Fibroblast of lung (primary cell): ENCODE data around the gene RRP12. TPM values are rescaled to one million over a fixed set of nuclear protein-coding genes. Genes with fewer than 3 reads are reported as not detected.

ENCODE experiments used
- DNase-seq, 2 donors: peaks; one replicate each; pipeline versions ENCODE4 v3.0.0 to v3.0.0-alpha.2; 2010; ENCODE audit warnings: low read depth in 2 of 2
- H2AFZ ChIP-seq: 2 replicates; pipeline ENCODE4 v1.5.1; 2012; ENCODE audit warnings: low read length, control low read depth, inconsistent platforms
- H3K27ac ChIP-seq: 2 replicates; pipeline ENCODE4 v1.5.1; 2011; ENCODE audit warnings: low read length, control low read depth; ENCODE audit not compliant: insufficient read depth
- H3K27me3 ChIP-seq: 2 replicates; pipeline ENCODE4 v1.5.1; 2011; ENCODE audit warnings: mild to moderate bottlenecking, low read length; ENCODE audit not compliant: control insufficient read depth, insufficient read depth
- H3K36me3 ChIP-seq: 2 replicates; pipeline ENCODE4 v1.5.1; 2011; ENCODE audit warnings: low read length; ENCODE audit not compliant: control insufficient read depth, insufficient read depth
- H3K4me1 ChIP-seq: 2 replicates; pipeline ENCODE4 v1.5.1; 2011; ENCODE audit warnings: low read length; ENCODE audit not compliant: control insufficient read depth, insufficient read depth; ENCODE audit errors: extremely low read depth
- H3K4me2 ChIP-seq: 2 replicates; pipeline ENCODE4 v1.5.1; 2011; ENCODE audit warnings: low read length, control low read depth; ENCODE audit not compliant: insufficient read depth; ENCODE audit errors: extremely low read depth
- H3K4me3 ChIP-seq, 4 experiments: fragments of 200-600 bp in 1 of 4; sonication (generic) in 1 of 4; replicated peaks in 1 of 4; 2 replicates each; pipeline ENCODE4 v1.5.1; 2011 to 2016; ENCODE audit warnings: low read length in 4 of 4, low read depth in 3 of 4, mild to moderate bottlenecking in 3 of 4, control low read depth in 2 of 4, inconsistent platforms in 1 of 4, mixed read lengths in 1 of 4; ENCODE audit not compliant: insufficient read depth in 1 of 4; ENCODE audit errors: control extremely low read depth in 1 of 4
- H3K79me2 ChIP-seq: 2 replicates; pipeline ENCODE4 v1.5.1; 2012; ENCODE audit warnings: mild to moderate bottlenecking, low read length, inconsistent platforms; ENCODE audit not compliant: control insufficient read depth, insufficient read depth
- H3K9ac ChIP-seq: 2 replicates; pipeline ENCODE4 v1.5.1; 2011; ENCODE audit warnings: mild to moderate bottlenecking, low read length, control low read depth; ENCODE audit not compliant: insufficient read depth
- H3K9me3 ChIP-seq: 2 replicates; pipeline ENCODE4 v1.5.1; 2012; ENCODE audit warnings: low read depth, low read length; ENCODE audit not compliant: control insufficient read depth, insufficient read depth
- H4K20me1 ChIP-seq: 2 replicates; pipeline ENCODE4 v1.5.1; 2011; ENCODE audit warnings: low read length; ENCODE audit not compliant: control insufficient read depth, insufficient read depth; ENCODE audit errors: extremely low read depth
- CTCF ChIP-seq, 2 donors: IDR thresholded peaks in 1 of 2; conservative IDR thresholded peaks in 1 of 2; 1 replicate in 1 of 2; 2 replicates in 1 of 2; pipeline ENCODE4 v1.5.1; 2011 to 2012; ENCODE audit warnings: low read length in 2 of 2, control low read depth in 1 of 2, inconsistent platforms in 1 of 2, low read depth in 1 of 2, mild to moderate bottlenecking in 1 of 2
- EZH2 ChIP-seq: IDR thresholded peaks from 2 replicates; pipeline ENCODE4 v1.5.1; 2012; ENCODE audit warnings: low read length, control low read depth, mild to moderate bottlenecking; ENCODE audit errors: missing control alignments
- polyA plus RNA-seq, 2 donors: library from polyadenylated mRNA; depleted of rRNA in 1 of 2; stranded (reverse) in 1 of 2; unstranded in 1 of 2; fragments of >200 nt; gene quantifications; 2 replicates each; pipeline ENCODE4 v1.2.1, GENCODE V29; 2011 to 2012; ENCODE audit warnings: missing spikeins in 1 of 2
- total RNA-seq: library from RNA; depleted of rRNA; stranded (reverse); fragments of >200 nt; gene quantifications from 2 replicates; pipeline ENCODE4 v1.2.1, GENCODE V29; 2014

RRP12 gene
- total and polyA plus RNA-seq, 2 donors (not counting 1 experiment from before 2014, with no cell fraction given) = 6.1 to 10.7 TPM

- H3K27me3 ChIP-seq = no peaks in the 10 kb centered on the region
- peak within 1 kb of the TSS; percentile 96 for H2AFZ ChIP-seq
- DNase-seq = peak; percentile 95 to 98
- H3K4me2 ChIP-seq = peak within 1 kb of the TSS; percentile 94
- peak within 1 kb of the TSS; percentile 87 to 97 (median 94) for H3K4me3 ChIP-seq
- peak within 1 kb of the TSS; percentile 80 for H3K9ac ChIP-seq
- peaks cover 3% of the 10 kb centered on the region for H3K36me3 ChIP-seq
- peak within 1 kb of the TSS; percentile 66 for H3K27ac ChIP-seq
- H3K9me3 ChIP-seq = no peaks in the 10 kb centered on the region
- H4K20me1 ChIP-seq = no peaks in the 10 kb centered on the region
- no peak for TF ChIP-seq EZH2
- TF ChIP-seq CTCF (conservative IDR thresholded peaks at IDR 0.05 in 1 of 2, IDR thresholded peaks at IDR 0.05 in 1 of 2; ENCODE audit: low read depth in 1 of 2, low read length in 2 of 2) = no peak
- peaks cover 50% of the 10 kb centered on the region for H3K79me2 ChIP-seq
- no peaks in the 10 kb centered on the region for H3K4me1 ChIP-seq
Measured at GRCh38 chr10:97445722-97446639, 44.8 kb upstream of the RRP12 start, which contains the start of the genes EXOSC1 and ZDHHC16. Gene EXOSC1 (minus strand): TSS chr10:97446006. CDS start chr10:97445985, 21 bp downstream. Gene ZDHHC16 (plus strand): TSS chr10:97446175. CDS start chr10:97451676, 5,501 bp downstream.

GRCh38 chr10:97445357-97445721 lies 44.2 kb upstream of the RRP12 start:
- H3K4me3 ChIP-seq = peak overlapping the region; percentile 87 to 97 (median 94)
- H4K20me1 ChIP-seq = no peaks in the 10 kb centered on the region
- peaks cover 44% of the 10 kb centered on the region for H3K79me2 ChIP-seq
- peak overlapping the region; percentile 94 for H3K4me2 ChIP-seq
- DNase-seq = no peak
- H2AFZ ChIP-seq = peak overlapping the region; percentile 96
- TF ChIP-seq EZH2 (no peak), CTCF (conservative IDR thresholded peaks at IDR 0.05 in 1 of 2, IDR thresholded peaks at IDR 0.05 in 1 of 2; ENCODE audit: low read depth in 1 of 2, low read length in 2 of 2) (no peak)
- peaks cover 1% of the 10 kb centered on the region for H3K36me3 ChIP-seq
- H3K27ac ChIP-seq = peak overlapping the region; percentile 66
- peak overlapping the region; percentile 67 for H3K9ac ChIP-seq
- H3K9me3 ChIP-seq = no peaks in the 10 kb centered on the region
- H3K4me1 ChIP-seq = no peaks in the 10 kb centered on the region
- no peaks in the 10 kb centered on the region for H3K27me3 ChIP-seq

- no peak overlapping the region for H2AFZ ChIP-seq
- H3K9me3 ChIP-seq = no peaks in the 10 kb centered on the region
- no peaks in the 10 kb centered on the region for H3K4me1 ChIP-seq
- no peak overlapping the region for H3K27ac ChIP-seq
- H3K79me2 ChIP-seq = peaks cover 37% of the 10 kb centered on the region
- peaks cover 1% of the 10 kb centered on the region for H3K36me3 ChIP-seq
- no peak overlapping the region for H3K4me2 ChIP-seq
- TF ChIP-seq CTCF (conservative IDR thresholded peaks at IDR 0.05 in 1 of 2, IDR thresholded peaks at IDR 0.05 in 1 of 2; ENCODE audit: low read depth in 1 of 2, low read length in 2 of 2) (no peak), EZH2 (no peak)
- no peak overlapping the region for H3K9ac ChIP-seq
- no peak overlapping the region for H3K4me3 ChIP-seq
- no peak for DNase-seq
- no peaks in the 10 kb centered on the region for H3K27me3 ChIP-seq
- H4K20me1 ChIP-seq = no peaks in the 10 kb centered on the region
Measured at GRCh38 chr10:97444212-97444611, 43.1 kb upstream of the RRP12 start.
